HG02885 (cell line): Measurements from ENCODE around the gene RPL32.
"Not testable (repeated sequence)": the region's sequence is repeated elsewhere in the genome, so short reads cannot be mapped to it uniquely, and the experiment has no call there.

Experiments used
- ATAC-seq: cut with Tn5 transposase; IDR thresholded peaks from one replicate; pipeline ENCODE4 v1.9.1; 2021; ENCODE audit warnings: mild to moderate bottlenecking; ENCODE audit not compliant: unreplicated experiment, poor library complexity

RPL32 gene

GRCh38 chr3:12868039-12869034 lies 27.0 kb upstream of the RPL32 start:
- ATAC-seq = peak; percentile 65

GRCh38 chr3:12866836-12867235 lies 25.5 kb upstream of the RPL32 start:
- no peak for ATAC-seq

GRCh38 chr3:12865271-12865670 lies 23.9 kb upstream of the RPL32 start:
- no peak for ATAC-seq

- ATAC-seq = no peak
These were observed 21.0 kb upstream of the RPL32 start for GRCh38 chr3:12862387-12862786.

GRCh38 chr3:12861611-12862010 lies 20.2 kb upstream of the RPL32 start:
- no peak for ATAC-seq

GRCh38 chr3:12859840-12860239 lies 18.5 kb upstream of the RPL32 start:
- ATAC-seq = no peak

GRCh38 chr3:12856626-12857025 lies 15.3 kb upstream of the RPL32 start:
- no peak for ATAC-seq

- no peak for ATAC-seq
These were observed 13.2 kb upstream of the RPL32 start for GRCh38 chr3:12854565-12854964.

GRCh38 chr3:12853847-12854246 lies 12.5 kb upstream of the RPL32 start:
- not testable (repeated sequence) for ATAC-seq

GRCh38 chr3:12852201-12852600 lies 10.8 kb upstream of the RPL32 start:
- ATAC-seq = no peak

GRCh38 chr3:12845811-12846210 lies 4.4 kb upstream of the RPL32 start:
- ATAC-seq = no peak

- ATAC-seq = no peak
These were observed 1.1 kb upstream of the RPL32 start for GRCh38 chr3:12842469-12842868.

- ATAC-seq = no peak
These were observed 584 bp upstream of the RPL32 start for GRCh38 chr3:12841970-12842328.

- peak; percentile 21 for ATAC-seq
These were observed 695 bp downstream of the RPL32 start for GRCh38 chr3:12840591-12841148.

- not testable (repeated sequence) for ATAC-seq
These were observed 1.2 kb downstream of the RPL32 start for GRCh38 chr3:12840148-12840547.

GRCh38 chr3:12839156-12839946 lies 2.0 kb downstream of the RPL32 start:
- no peak for ATAC-seq

GRCh38 chr3:12838179-12838965 lies 3.0 kb downstream of the RPL32 start:
- no peak for ATAC-seq

GRCh38 chr3:12837295-12837986 lies 3.9 kb downstream of the RPL32 start:
- ATAC-seq = no peak

- ATAC-seq = no peak
These were observed 6.2 kb downstream of the RPL32 start for GRCh38 chr3:12835052-12835665.
